HG03571 (cell line): ENCODE measurements around the gene NDUFA5.
A peak's percentile ranks its signal among the peaks of the same experiment; 100 is the strongest.

Experiments
- ATAC-seq: cut with Tn5 transposase; IDR thresholded peaks from one replicate; pipeline ENCODE4 v1.9.1; 2021; ENCODE audit not compliant: unreplicated experiment

Gene NDUFA5

GRCh38 chr7:123557398-123558288 is at the start of gene NDUFA5:
Gene NDUFA5 (minus strand): TSS chr7:123557818. CDS start chr7:123557795, 23 bp downstream.
- ATAC-seq, result peak; percentile 97

GRCh38 chr7:123604739-123605138 is 47.1 kb upstream of the NDUFA5 start:
- no peak for ATAC-seq

GRCh38 chr7:123602648-123603047 is 45.0 kb upstream of the NDUFA5 start:
- no peak for ATAC-seq

- no peak for ATAC-seq
Observed at GRCh38 chr7:123601530-123601929, 43.9 kb upstream of the NDUFA5 start, which contains the start of gene ASB15. Gene ASB15 (plus strand): TSS chr7:123601821. CDS start chr7:123614503, 12,682 bp downstream.

GRCh38 chr7:123600876-123601275 is 43.3 kb upstream of the NDUFA5 start:
- ATAC-seq, result no peak

- no peak for ATAC-seq
Observed at GRCh38 chr7:123599766-123600165, 42.1 kb upstream of the NDUFA5 start.

GRCh38 chr7:123598657-123599056 is 41.0 kb upstream of the NDUFA5 start:
- ATAC-seq, result no peak

GRCh38 chr7:123594813-123595241 is 37.2 kb upstream of the NDUFA5 start:
- no peak for ATAC-seq

- ATAC-seq, result no peak
Observed at GRCh38 chr7:123588376-123588775, 30.8 kb upstream of the NDUFA5 start.

GRCh38 chr7:123583821-123584220 is 26.2 kb upstream of the NDUFA5 start:
- no peak for ATAC-seq

GRCh38 chr7:123581162-123581459 is 23.5 kb upstream of the NDUFA5 start:
- no peak for ATAC-seq

- peak; percentile 51 for ATAC-seq
Observed at GRCh38 chr7:123580406-123581161, 23.0 kb upstream of the NDUFA5 start.

GRCh38 chr7:123579416-123579815 is 21.8 kb upstream of the NDUFA5 start:
- no peak for ATAC-seq

GRCh38 chr7:123573896-123574467 is 16.4 kb upstream of the NDUFA5 start:
- no peak for ATAC-seq

GRCh38 chr7:123573341-123573740 is 15.7 kb upstream of the NDUFA5 start:
- no peak for ATAC-seq

GRCh38 chr7:123571684-123572083 is 14.1 kb upstream of the NDUFA5 start:
- no peak for ATAC-seq

- no peak for ATAC-seq
Observed at GRCh38 chr7:123571187-123571586, 13.6 kb upstream of the NDUFA5 start.

- ATAC-seq, result no peak
Observed at GRCh38 chr7:123570390-123571182, 13.0 kb upstream of the NDUFA5 start.

GRCh38 chr7:123569352-123570010 is 11.9 kb upstream of the NDUFA5 start:
- ATAC-seq, result no peak

- no peak for ATAC-seq
Observed at GRCh38 chr7:123562121-123562520, 4.5 kb upstream of the NDUFA5 start.
